NCI-H146 treated with DMSO at 0.1 percent for 48 hours (cell line): ENCODE results near the gene SLC22A12.

Experiments used
- DNase-seq: peaks from one replicate; lab custom pipeline; 2025; ENCODE audit not compliant: unreplicated experiment; lab: John Stamatoyannopoulos, UW

Gene SLC22A12

DNA sequence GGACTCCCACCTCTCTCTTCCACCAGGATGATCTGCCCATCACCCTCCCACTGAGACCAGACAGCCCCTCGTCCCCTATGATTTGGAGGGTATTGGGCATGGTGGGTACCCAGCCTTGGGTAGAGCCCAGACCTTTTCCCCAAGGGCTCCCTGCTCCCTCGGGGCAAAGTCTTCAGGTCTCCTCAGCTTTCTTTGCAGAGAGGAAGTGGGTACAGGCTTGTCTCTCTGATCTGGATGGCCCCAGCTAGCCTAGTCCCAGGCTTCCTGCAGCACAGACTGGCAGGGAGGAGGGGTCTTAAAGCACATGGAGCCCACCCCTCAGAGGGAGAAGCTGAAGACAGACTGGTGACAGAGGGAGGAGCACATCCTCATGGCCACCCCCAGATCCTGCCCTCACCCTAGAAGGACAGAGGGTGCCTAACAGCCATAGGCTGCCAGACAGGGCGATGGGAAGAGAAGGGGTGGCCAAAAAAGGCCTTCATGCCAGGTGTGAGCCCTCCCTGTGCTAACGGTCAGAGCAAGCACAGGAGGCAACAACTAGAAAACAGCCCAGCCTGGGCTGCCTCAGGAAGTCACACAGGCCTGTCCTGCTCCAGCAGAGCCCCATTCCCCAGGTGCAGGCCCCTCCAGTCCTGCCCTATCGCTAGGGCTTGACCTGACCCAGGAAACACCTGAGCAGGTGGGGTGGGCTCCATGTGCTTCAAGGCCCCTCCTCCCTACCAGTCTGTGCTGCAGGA lies 30.4 kb downstream of the SLC22A12 start:
- DNase-seq = no peak

DNA sequence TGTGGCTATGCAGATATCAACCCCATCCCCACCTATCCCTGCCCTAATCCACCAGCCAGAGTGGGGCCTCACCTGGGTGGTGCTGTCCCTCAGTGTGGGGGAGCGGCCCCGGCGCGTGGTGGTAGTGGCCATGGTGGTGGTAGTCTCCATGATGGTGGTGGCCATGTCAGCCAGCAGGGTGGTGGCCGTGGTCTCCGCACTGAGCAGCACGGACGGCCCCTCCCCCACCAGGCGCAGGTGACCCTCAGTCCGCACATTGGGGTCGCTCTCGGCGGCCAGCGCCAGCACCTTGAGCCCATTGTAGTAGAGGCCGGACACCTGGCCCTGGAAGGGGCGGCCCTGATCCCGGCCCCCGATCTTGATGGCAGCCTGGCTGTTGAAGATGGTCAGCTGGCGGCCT lies 31.7 kb downstream of the SLC22A12 start:
- no peak for DNase-seq

DNA sequence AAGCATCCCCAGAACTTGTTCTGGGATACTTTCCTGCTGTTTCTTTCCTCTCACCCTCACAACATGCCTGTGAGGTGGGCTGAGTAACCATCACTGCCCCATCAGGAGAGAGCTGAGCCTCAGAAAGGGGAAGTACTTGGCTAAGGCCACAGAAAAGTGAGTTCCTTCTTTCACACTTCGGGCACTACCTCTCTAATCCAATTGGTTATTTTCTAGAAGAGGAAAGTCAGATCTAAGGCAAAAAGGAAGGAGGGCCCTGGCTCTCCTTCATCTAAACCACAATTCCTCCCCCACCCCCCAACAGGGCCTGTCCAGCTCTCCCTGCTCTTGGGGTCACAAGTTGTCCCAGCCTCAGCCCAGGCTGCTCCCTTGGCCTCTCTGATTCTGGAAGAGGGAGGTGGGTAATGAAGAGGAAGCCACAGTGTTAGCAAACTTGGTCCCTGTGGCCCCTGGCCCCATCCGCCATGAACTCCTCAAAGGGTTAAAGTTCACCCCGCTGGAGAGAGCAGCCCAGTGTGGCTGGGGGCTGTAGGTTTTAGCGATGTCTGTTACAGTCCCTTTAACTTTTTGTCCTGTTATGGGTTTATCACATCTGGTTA lies 34.0 kb downstream of the SLC22A12 start:
- DNase-seq = no peak

DNA sequence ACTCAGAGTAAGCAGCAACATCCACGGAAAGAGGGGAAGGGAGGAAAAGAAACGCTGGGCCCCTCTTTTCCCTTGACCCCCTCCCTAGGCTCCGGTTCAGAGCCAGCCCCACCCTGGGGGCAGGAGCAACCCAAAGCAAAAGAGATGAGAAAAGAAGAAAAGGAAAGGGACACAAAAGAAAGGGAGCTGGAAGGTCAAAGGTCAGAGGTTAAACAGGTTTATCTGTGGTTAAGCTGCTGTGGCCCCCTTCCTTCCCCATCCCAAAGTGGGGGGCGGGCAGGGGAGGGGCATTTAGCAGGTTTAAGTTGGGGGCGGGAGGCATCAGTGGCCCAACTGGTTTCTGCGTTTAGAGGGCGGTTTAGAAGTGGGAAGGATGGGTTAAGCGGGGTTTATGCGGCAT lies 35.6 kb downstream of the SLC22A12 start:
- DNase-seq = no peak

DNA sequence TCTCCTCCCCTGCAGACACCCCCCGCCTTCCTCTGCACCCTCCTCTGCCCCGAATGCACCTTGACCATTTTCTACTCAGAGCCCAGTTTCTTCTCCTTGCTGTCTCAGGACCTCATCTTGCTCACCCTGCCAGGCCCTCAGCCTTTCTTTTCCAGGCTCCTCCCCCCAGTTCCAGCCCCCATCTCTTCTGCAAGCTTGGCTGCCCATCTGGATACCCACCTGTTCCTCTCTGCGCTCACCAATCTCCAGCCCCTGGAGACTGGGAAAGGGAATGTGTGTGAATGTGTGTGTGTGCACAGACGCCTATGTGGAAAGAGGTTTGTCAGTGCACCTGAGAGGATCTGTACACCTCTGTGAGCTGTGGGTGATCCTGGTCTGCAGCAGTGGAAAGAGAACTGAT lies 36.4 kb downstream of the SLC22A12 start:
- no peak for DNase-seq

DNA sequence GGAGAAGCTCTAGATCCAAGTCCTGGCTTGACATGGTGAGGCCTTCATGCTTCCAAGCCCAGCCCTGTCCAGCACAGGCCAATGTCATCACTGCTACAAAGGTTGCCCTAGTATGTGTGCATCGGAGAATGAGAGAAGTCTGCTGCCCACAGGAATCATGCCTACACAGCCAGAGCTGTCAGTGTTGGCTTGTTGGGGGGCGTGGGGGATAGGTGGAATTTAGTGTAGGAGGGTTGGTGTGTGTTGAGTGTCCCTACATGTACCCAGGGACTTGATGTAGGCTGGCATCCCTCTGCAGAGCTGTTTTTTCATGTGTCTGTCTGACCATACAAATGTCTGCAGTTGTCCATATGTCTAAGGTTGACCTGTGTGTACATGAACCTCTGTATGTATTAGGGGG lies 37.6 kb downstream of the SLC22A12 start:
- DNase-seq = no peak

DNA sequence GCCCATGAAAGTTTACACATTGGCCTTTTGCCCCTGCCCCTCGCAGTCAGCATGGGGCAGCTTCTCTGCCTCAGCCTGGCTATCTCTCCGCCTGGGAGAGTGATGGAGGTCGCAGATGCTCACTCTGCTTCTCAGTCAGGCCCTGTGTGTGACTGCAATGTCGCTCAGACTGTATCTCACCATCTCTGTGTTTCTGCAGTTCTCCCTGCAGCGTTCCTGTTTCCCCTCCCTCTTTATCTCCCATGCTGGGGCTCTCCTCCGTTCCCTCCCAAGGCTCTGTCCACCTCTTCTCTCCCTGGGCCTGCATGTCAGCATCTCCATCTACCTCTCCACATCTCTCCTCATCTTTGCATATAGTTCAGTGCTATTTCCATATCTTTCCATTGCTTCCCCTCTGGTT lies 38.1 kb downstream of the SLC22A12 start:
- no peak for DNase-seq

DNA sequence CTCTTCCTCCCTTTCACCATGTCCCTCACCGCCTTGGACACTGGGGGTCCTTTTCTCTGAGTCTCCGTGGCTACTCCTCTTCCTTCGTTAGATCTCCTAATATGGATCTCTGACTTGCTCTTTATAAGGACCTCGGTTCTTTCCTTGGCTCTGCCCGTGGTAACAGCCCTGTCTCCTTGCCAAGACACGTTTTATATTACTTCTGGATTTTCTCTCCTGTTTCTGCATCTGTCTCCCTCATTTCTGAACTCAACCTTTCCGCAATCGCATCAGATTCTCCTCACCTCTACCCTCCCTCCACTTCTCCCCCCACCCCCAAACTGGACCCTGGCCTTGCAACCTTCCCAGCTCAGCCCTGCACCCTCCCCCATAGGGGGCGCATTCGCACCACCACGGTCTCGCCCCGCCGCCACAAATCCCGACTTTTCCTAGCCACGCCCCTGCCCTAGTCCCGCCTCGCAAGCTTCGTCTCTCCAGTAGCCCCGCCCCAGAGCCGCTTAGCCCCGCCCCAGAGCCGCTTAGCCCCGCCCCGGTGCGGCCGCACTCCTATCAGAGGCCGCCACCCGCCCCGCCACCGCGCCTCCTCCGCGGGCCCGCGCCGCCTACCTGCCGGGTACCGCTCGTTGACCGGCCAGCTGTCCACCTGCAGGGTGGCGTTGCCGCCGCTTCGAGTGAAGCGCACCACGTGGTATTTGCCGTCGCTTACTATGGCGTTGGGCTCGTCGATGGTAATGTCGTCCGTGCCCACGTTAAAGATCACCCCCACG lies 39.0 kb downstream of the SLC22A12 start:
- DNase-seq = no peak

DNA sequence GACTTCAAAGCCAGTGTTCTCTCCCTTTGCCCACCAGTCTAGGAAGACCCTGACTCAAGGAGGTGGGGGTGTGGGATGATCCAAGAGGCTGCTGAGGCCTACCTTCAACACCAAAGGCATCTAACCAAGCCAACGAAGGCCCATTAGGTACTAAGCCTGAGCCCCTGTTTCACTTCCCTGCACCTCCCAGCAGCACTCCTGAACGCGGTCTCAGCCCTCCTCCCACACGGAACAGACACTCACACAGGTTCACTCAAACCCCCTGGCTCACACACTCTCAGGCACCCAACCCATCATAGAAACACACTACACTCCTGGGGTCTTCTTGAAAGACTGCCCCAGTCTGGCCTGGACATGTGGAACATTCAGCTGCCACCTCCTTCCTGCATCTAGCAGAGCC lies 40.7 kb downstream of the SLC22A12 start:
- no peak for DNase-seq

DNA sequence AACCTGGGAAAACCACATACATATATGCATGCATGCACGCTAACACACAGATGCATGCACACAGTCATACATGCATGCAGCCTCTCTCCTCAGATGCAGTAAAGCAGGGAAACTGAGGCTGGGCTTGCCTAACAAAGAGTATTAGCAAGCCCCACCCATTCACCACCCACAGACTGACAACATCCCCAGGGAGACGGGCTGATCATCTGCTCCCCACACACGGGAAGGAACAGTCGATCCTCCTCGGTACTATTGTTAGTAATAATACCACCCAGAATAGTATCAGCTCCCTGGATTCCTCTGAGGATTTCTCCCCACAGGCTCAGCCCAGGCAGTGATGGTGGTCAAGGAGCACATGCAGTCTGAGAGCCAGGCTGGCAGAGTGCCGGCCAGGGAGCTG lies 41.2 kb downstream of the SLC22A12 start:
- DNase-seq = no peak

DNA sequence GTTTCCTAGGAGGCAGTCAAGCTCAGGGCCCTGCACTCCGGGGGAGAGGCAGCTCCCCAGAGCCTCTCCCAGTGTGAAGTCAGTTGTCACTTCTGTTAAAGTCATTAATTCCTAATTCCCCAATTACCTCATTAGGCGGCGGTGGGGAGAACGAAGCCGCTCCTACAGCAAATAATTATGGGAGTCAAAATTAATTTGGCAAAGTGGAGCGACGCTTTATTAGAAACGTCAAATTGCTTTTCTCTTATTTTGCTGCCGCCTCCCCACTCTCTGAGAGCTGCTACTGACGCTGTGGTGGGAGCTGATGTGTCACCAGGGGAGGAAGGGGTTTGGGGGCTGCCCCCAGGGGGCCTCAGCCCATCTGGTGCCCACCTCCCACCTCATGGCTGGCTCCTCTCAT lies 41.6 kb downstream of the SLC22A12 start:
- DNase-seq = no peak

DNA sequence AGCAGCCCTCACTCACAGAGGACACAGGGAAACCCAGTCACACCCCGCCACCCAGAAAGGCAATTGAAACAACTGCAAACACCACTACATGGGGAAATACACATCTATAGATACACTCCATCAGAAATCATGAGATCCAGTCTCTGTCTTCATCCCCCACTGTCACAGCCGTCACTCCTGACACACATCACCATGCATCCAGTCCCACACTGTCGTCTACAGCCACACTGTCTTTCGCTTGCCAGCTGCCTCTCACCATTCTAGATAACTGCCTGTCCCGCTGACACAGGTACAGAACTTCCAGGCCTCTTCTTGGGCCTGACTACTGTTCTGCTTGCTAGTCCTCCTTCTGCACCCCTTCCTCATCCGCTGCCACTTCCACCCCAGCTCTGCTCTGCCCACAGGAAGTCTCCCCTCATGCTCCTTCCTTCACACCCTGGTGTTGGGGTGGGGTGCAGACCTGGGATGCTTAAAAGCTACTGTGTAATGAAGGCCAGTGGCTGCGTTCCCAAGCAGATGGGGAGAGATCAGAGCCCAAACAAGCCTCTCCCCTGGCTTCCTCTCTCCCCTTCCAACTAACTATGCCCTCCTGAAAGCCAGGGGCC lies 42.6 kb downstream of the SLC22A12 start:
- no peak for DNase-seq

DNA sequence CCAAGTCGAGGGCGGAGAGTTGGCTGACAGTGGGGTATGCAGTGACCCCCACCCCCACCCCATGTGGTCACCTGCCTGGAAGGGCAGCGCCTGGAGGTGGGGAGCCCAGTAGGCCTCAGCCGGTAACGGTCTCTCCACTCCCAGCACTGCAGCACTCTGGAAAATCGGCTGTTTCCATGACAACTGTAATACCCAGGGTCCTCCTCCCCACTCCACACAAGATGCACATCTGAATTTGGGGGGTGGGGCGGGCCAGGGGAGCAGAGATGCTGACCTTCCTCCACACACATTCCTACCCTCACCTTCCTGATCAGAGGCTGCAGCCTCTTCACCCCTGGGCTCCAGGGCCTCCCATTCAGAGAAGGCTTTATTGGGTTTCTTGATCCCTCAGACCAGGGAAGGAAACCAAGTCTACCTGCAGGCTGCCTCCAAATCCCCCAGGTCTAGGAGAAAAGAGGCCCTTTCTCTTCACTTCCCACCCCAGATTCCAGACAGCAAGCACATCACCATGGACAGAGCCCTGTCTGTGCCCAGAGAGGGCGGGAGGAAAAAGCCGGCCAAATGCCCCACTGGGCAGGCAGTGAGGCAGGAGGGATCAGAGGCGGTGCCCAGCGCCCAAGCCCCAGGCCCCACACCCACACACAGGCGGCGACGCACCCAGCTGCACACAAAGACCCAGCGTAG lies 46.5 kb downstream of the SLC22A12 start:
- DNase-seq = no peak

DNA sequence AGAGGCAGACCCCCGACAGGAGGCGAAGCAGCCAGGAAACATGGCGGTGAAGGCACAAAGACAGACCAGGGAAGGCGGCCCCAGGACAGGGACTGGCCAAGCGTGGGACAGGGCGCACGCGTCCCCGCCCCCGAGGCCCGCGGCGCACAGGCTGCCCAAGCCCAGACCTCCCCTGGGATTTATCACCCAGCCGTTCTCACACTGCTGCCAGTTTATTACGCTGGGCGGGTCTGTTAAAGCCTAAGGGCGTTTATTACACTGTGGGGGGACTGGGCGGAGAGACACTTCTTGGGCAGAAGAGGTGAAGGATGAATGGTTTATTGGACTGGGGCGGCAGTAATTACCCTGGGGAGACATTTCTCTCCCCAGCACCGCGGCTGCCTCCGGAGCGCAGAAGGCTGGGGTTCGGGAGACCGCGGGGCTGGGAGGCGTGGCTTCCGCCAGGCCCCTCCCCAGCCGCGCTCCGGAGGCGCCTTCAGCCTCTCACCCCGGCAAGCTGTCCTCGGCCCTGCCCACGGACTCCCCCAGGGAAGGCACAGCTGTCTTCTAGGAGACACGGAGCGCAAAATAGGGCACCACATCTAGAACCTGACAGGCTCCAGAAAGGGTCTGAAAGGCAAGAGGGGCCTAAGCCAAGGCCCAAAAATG lies 47.1 kb downstream of the SLC22A12 start:
- DNase-seq = peak; percentile 14

DNA sequence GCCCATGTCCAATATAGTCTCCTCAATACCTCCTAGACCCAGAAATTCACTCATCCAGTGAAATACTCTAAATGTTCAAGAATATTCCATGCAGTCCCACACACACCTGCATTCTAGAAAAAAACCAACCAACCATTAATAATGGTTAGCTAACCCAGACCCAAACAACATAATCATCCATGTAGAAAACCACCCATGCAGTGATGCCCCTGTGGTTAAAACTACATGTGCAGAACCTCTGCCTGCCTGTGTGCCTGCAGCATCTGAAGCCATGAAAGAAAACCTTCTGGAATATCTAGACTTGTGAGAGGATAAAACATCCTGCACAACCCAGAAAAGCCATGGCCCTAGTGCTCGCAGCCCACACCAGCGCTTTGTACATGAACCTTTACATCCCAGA lies 47.8 kb downstream of the SLC22A12 start:
- no peak for DNase-seq

DNA sequence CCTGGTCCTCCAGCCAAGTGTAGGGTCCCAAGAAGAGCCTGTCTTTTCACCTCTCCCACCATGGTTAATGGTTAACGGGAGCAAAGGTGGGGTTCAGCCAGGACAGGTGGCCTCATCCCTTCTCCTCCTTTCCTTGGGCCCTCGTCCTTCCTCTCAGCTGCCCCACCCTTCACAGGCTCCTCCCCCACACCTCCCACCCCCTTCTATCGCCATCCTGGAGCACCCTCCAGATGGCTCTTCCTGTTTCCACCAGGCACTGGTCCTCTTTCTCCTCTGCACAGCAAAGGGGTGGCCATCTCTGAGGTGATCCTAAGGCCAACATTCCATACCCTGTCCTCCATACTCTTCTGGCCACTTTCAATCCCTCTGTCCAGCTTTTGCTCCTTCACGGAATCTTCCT lies 48.9 kb downstream of the SLC22A12 start:
- no peak for DNase-seq

DNA sequence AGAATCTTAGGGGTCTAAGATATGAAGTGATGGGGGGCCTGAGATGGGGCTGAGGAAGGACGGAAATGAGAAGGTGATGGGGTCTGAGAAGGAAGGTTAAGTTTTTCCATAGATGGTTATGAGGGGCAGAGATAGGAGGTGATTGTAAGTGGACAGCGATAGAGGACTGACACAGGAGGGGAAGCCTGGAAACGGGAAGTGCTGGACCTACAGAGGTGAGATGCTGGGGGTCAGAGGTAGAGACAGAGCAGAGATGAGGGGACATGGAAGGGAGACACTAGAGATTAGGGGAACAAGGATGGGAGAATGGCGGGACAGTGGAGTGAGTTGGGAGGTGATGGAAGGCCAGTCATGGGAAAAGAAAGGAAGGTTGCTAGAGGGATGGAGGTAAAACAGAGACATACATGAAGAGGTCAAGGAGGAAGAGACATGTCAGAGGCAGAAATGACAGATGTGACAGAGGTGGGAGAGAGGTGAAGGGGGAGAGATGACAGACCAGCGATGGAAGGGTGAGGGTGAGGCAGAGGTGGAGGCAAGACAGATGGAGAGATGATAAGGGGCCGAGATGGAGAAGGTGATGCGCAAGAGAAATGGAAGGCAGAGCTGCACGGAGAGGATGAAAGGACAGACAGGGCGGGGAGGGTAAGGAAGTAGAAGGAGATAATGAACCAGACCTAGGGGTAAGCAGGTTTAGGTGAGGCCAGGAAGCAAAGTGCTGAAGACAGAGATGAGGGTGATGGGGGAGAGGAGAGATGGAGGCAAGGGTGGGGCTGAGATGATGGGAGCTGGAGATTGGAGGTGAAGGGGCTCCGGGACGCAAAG lies 50.8 kb downstream of the SLC22A12 start:
- no peak for DNase-seq

DNA sequence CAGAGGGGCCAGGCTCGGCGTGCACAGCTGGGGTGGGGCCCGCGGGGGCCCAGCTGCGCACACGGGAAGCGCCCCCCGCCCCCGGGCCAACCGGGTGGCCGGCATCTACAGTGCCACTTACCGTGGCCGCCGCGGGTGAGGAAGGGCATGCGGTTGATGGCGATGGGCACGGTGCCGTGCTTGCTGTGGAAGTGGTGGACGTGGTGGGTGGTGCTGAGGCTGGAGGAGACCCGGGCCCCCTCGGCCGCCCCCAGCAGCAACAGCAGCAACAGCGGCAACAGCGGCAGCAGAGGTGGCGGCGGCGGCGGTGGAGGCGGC lies 51.4 kb downstream of the SLC22A12 start:
- no peak for DNase-seq

DNA sequence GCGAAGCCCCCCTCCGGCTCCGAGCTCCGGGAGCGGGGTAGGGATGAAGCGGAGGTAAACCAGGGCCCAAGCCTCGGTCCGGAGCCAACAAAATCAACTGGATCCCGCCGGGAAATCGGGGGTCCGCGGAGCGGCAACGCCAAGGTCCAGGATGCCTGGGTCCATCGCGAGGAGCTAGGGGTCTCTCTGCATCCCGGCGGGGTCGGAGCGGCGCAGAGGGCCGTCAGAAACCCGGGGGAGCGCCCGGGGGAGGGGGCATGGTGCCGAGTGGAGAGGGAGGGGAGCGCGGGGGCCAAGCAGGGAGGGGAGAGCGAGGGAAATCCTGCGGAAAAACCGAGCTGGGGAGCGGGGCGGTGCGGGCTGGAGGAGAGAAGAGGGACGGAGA lies 51.8 kb downstream of the SLC22A12 start:
- no peak for DNase-seq

DNA sequence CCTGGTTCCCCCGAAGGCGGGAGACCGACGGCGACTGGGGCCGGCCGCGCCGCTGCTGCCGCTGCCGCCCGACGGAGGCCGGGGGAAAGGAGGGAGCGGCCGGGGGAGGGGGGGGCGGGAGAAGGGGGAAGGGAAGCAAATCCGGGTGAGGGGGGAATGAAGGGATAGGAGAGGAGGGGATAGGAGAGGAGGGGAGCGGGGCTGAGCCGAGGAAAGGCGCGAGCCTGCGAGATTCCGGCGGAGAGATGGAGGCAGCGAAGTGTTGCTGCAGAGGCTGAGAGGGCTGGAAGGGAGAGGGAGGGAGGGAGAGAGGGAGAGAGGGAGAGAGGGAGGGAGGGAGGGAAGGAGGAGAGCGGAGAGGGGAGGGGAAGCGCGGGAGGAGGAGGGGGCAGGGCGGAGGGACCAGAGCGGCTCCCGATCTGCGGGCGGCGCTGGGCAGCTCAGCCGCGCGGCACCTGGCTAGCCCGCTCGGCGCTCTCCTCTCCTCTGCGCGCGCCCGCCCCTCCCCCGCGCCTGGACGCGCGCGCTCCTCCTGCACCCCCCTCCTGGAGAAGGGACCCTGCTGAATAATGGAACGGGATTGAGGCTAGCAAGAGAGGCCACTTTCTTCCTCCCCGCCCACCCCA lies 52.3 kb downstream of the SLC22A12 start:
- DNase-seq = peak; percentile 15
